Activated CD4-positive, CD25-positive, alpha-beta regulatory T cell treated with anti-CD3 and anti-CD28 coated beads, Interleukin-2, amount 50 U/mL, for 72 hours (primary cell): ENCODE measurements around the gene LZTS3.
"Not testable (repeated sequence)": the region's sequence is repeated elsewhere in the genome, so short reads cannot be mapped to it uniquely, and the experiment has no call there.

ENCODE experiments used
- DNase-seq: peaks from one replicate; pipeline ENCODE4 v3.0.0; 2021

The LZTS3 gene

GRCh38 chr20:3172933-3173609, at the start of gene LZTS3:
LZTS3 (minus strand) TSS chr20:3173549; CDS start chr20:3167163, 6,386 bp downstream.
- DNase-seq = peak; percentile 68

GRCh38 chr20:3221398-3222226, 48.3 kb upstream of the LZTS3 start:
- no peak for DNase-seq

- DNase-seq = peak; percentile 83
Observed at GRCh38 chr20:3218307-3218988, 45.1 kb upstream of the LZTS3 start.

- DNase-seq = not testable (repeated sequence)
Observed at GRCh38 chr20:3215359-3215917, 42.1 kb upstream of the LZTS3 start.

GRCh38 chr20:3213226-3213625, 39.9 kb upstream of the LZTS3 start:
- DNase-seq = no peak

- DNase-seq = no peak
Observed at GRCh38 chr20:3210346-3210745, 37.0 kb upstream of the LZTS3 start.

GRCh38 chr20:3209946-3210317, 36.6 kb upstream of the LZTS3 start:
- no peak for DNase-seq

- DNase-seq = peak; percentile 63
Observed at GRCh38 chr20:3209257-3209945, 36.1 kb upstream of the LZTS3 start, which contains the start of gene ITPA. ITPA (plus strand) TSS chr20:3209498; CDS start chr20:3209552, 54 bp downstream.

GRCh38 chr20:3208786-3209256, 35.5 kb upstream of the LZTS3 start:
- DNase-seq = no peak

GRCh38 chr20:3204124-3204794, 30.9 kb upstream of the LZTS3 start, which contains the start of gene DDRGK1:
DDRGK1 (minus strand) TSS chr20:3204682; CDS start chr20:3204627, 55 bp downstream.
- DNase-seq = peak; percentile 94

GRCh38 chr20:3203315-3204123, 30.2 kb upstream of the LZTS3 start:
- DNase-seq = peak; percentile 45

GRCh38 chr20:3202965-3203314, 29.6 kb upstream of the LZTS3 start:
- no peak for DNase-seq

- DNase-seq = no peak
Observed at GRCh38 chr20:3199976-3200755, 26.8 kb upstream of the LZTS3 start.

GRCh38 chr20:3199206-3199605, 25.9 kb upstream of the LZTS3 start:
- no peak for DNase-seq

GRCh38 chr20:3195590-3196237, 22.4 kb upstream of the LZTS3 start:
- no peak for DNase-seq

- no peak for DNase-seq
Observed at GRCh38 chr20:3194617-3195280, 21.4 kb upstream of the LZTS3 start.

GRCh38 chr20:3193806-3194616, 20.7 kb upstream of the LZTS3 start:
- no peak for DNase-seq
